BJ (cell line): ENCODE results near the gene PLXDC1. TPM values are rescaled to one million over a fixed set of nuclear protein-coding genes. Genes with fewer than 3 reads are reported as not detected.

Experiments used
- CTCF ChIA-PET: fragments of 350-600 bp; formaldehyde crosslinking; extraction: SDS; loops from one replicate; lab custom pipeline; 2021; ENCODE audit warnings: antibody characterized with exemption, inconsistent platforms; lab: Yijun Ruan, JAX
- POLR2A ChIA-PET: fragments of 300-600 bp; sonication (Branson Sonifier 250); formaldehyde crosslinking; extraction: SDS; loops from one replicate; lab custom pipeline; 2021; ENCODE audit warnings: antibody characterized with exemption; lab: Charles Lee
- DNase-seq: peaks from one replicate; pipeline ENCODE4 v3.0.0-alpha.2; 2011; ENCODE audit warnings: low read depth
- H3K27me3 ChIP-seq: 2 replicates; pipeline ENCODE4 v1.6.0; 2011; ENCODE audit warnings: low read length; ENCODE audit not compliant: control insufficient read depth, insufficient read depth
- H3K36me3 ChIP-seq: 2 replicates; pipeline ENCODE4 v1.5.1; 2011; ENCODE audit warnings: low read length; ENCODE audit not compliant: control insufficient read depth, insufficient read depth
- H3K4me3 ChIP-seq: 2 replicates; pipeline ENCODE4 v1.5.1; 2011; ENCODE audit warnings: low read depth, mild to moderate bottlenecking, control low read depth, low read length
- polyA plus RNA-seq: library from polyadenylated mRNA; depleted of rRNA; stranded (reverse); fragments of >200 nt; gene quantifications from 2 replicates; pipeline ENCODE4 v1.2.3, GENCODE V29; 2011
- TF ChIP-seq, protein P1 (sequence below): IDR thresholded peaks from 2 replicates; pipeline ENCODE4 v1.5.1; 2011; ENCODE audit warnings: low read depth, mild to moderate bottlenecking, control low read depth, inconsistent platforms, low read length, moderate library complexity; ENCODE audit not compliant: insufficient read depth

The PLXDC1 gene
- polyA plus RNA-seq, 1 experiment = 5.0 TPM

DNA sequence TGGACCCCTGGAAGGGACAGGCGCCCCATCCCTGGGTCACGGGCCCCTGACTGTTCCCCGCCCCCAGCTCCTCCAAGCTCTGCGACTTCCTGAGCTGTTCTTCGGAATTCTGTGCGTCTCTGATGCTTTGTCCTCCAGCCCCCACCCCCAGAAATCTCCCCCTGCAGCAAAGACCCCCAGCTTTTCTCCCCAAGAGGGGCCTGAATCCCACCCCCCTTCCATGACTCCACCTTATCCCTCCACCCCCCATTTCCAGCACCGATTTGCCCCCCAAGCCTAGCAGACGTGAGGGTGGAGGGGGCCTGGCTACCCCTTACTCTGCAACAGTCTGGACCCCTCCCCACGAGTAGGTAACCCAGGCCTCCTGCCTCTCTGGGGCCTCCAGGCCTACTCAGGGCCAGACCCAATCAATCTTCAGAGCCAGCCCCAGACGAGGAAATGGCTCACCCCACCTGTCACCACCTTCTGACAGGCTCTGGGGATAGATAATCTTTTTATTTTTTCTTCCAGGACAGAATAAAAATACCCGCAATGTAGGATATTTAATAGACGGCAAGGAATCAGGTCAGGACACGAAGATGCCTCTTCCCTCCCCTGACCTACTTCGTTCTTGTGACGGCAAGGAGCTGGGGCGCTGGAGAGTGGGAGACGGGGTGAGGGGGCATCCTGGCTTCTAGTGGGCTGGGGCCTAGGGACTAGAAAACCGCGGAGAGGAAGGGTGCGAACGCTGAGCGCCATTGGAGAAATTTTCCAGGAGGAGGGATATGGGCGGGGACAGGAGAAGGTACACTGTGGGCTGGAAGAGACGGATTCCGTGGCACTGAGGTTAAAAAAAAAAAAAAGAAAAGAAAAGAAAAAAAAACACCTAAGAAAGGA lies 744 bp upstream of the PLXDC1 start:
- Histone ChIP-seq H3K4me3 (peak overlapping the region; percentile 29), H3K36me3 (no peaks in the 10 kb centered on the region), H3K27me3 (peaks cover 10% of the 10 kb centered on the region)
- no peak for DNase-seq
- TF ChIP-seq, protein P1, sequence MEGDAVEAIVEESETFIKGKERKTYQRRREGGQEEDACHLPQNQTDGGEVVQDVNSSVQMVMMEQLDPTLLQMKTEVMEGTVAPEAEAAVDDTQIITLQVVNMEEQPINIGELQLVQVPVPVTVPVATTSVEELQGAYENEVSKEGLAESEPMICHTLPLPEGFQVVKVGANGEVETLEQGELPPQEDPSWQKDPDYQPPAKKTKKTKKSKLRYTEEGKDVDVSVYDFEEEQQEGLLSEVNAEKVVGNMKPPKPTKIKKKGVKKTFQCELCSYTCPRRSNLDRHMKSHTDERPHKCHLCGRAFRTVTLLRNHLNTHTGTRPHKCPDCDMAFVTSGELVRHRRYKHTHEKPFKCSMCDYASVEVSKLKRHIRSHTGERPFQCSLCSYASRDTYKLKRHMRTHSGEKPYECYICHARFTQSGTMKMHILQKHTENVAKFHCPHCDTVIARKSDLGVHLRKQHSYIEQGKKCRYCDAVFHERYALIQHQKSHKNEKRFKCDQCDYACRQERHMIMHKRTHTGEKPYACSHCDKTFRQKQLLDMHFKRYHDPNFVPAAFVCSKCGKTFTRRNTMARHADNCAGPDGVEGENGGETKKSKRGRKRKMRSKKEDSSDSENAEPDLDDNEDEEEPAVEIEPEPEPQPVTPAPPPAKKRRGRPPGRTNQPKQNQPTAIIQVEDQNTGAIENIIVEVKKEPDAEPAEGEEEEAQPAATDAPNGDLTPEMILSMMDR = no peak
- CTCF ChIA-PET = interaction anchor here (0.6 to 12.7 kb wide), 43 partner anchors 8 to 422 kb away, joined by 3 to 234 read pairs (median 4); partner anchors contain the start of genes ARL5C, CISD3, LASP1 and LASP1NB
- POLR2A ChIA-PET = interaction anchor here (0.5 to 0.8 kb wide), 3 partner anchors 13 to 229 kb away, joined by 3 to 13 read pairs (median 4); no protein-coding TSS in a partner anchor

DNA sequence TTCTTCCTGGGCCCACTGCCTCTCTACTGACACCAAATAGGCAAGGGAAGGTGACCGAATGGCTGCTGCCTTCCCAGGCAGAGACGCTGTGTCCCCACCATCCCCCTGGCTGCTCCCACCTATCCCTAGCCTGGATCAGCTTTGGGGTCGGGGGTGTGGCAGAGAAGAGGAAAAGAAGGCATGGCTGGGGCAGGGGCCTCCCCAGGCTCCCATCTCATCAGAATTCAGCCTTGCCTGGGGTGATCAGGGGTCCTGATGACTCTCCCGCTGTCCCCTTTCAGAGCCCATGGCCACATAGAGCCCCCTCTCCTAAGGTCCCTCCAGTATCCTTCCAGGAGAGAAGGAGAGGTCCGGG lies 665 bp downstream of the PLXDC1 start:
- Histone ChIP-seq H3K36me3 (no peaks in the 10 kb centered on the region), H3K27me3 (peaks cover 10% of the 10 kb centered on the region), H3K4me3 (no peak overlapping the region; the same call in 1 of the 2 replicates)
- CTCF ChIA-PET = interaction anchor here (4.1 to 12.7 kb wide), 4 partner anchors 14 to 168 kb away, joined by 26 to 234 read pairs (median 60); partner anchors contain the start of gene ARL5C
- POLR2A ChIA-PET = no interaction called here
- DNase-seq = no peak
- TF ChIP-seq, protein P1 = no peak

DNA sequence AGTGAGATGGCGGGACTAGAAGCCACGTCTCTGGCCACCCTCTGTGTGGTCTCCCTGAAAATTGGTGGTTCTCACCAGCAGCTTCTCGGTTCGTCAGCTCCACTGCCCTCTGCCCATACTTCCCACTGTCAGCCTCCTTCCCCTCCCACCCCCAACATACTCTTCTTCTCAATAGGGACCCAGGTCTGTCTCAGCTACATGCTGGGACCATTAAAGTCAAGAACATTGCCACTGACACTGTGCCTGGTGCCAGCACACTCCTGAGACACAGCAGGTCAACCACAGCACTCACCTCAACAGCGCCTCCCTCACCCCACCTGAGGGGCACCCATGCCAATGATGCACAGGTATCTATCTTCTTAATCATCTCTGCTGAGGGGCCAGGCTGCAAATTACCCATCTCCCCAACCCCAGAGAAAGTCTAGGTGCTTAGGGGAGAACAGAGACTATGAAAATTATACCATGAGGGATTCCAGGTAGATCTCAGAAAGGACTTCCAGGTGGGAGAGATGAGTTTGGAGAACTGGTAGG lies 1.3 kb downstream of the PLXDC1 start:
- CTCF ChIA-PET = interaction anchor here (4.4 to 12.7 kb wide), 2 partner anchors 79 to 168 kb away, joined by 26 to 234 read pairs; no protein-coding TSS in a partner anchor
- TF ChIP-seq, protein P1 = no peak
- peaks cover 10% of the 10 kb centered on the region for H3K27me3 ChIP-seq
- H3K36me3 ChIP-seq = no peaks in the 10 kb centered on the region
- POLR2A ChIA-PET = no interaction called here
- no peak for DNase-seq
- no peak overlapping the region for H3K4me3 ChIP-seq

DNA sequence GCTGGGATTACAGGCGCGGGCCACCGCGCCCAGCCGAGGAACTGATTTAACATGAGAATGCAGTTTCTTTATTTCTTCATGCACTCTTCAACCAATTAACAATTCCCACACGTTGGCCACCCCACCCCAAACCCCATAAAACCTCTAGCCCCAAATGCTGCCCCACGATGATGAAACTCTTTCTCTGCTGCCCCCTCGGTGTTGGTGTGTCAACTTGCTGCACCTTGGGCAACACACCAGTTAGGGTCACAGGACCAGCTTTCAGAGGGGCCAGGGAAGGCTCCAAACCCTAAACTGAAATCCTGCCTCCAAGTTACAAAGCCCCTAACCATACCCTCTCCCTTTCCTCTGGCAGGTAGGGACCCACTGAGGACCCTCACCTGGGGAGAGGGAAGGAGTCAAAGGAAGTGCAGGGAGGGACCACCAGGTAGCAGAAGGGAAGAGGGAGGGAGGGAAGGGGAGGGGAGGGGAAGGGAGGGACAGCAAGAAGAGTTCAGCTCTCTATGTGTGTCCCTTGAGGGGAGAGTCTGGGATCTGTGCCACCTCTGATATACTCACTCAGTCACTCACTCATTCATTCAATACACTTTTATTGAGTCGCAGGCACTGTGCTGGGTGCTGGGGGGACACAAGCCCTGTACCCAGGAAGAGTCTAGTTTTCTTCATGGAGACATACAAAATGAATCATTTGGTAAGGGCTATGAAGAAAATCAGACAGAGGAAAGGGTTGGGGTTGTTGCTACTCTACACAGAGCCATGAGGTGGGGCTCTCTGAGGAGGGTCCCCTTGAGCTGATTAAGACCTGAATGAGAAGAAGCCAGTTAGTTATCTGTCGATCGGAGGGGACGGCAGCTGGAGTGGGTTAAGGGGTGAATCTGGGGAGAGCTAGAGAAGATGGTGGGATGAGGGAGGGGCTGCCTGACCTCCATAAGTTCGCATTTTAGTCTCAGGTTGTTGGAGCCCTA lies 3.9 kb downstream of the PLXDC1 start:
- Histone ChIP-seq H3K27me3 (peaks cover 10% of the 10 kb centered on the region), H3K4me3 (no peak overlapping the region), H3K36me3 (no peaks in the 10 kb centered on the region)
- ChIA-PET CTCF (interaction anchor here (1.5 to 12.7 kb wide), 2 partner anchors 10 to 165 kb away, joined by 3 to 234 read pairs; no protein-coding TSS in a partner anchor), POLR2A (no interaction called here)
- TF ChIP-seq, protein P1 = no peak
- DNase-seq = no peak
